SK-N-SH treated with all-trans-retinoic acid at 6 μM for 48 hours (cell line): Measurements from ENCODE around the gene ADAP1.

Source experiments
- ARNTL ChIP-seq: fragments of 450-650 bp; formaldehyde crosslinking; IDR thresholded peaks from 2 replicates; pipeline ENCODE4 v1.5.0; 2020; ENCODE audit warnings: low read depth, mild to moderate bottlenecking, moderate library complexity, borderline replicate concordance
- CSDC2 ChIP-seq: fragments of 250-450 bp; sonication (Bioruptor Pico); IDR thresholded peaks from 2 replicates; pipeline ENCODE4 v1.5.0; 2020; ENCODE audit warnings: mild to moderate bottlenecking, moderate library complexity
- ESRRG ChIP-seq: fragments of 250-450 bp; sonication (Bioruptor Pico); IDR thresholded peaks from 2 replicates; pipeline ENCODE4 v1.6.1; 2021; ENCODE audit warnings: mild to moderate bottlenecking
- ISL1 ChIP-seq: fragments of 250-450 bp; sonication (Bioruptor Pico); IDR thresholded peaks from 2 replicates; pipeline ENCODE4 v2.1.2; 2022; ENCODE audit warnings: mild to moderate bottlenecking, moderate library complexity
- OSR1 ChIP-seq: fragments of 250-450 bp; sonication (Bioruptor Pico); IDR thresholded peaks from 2 replicates; pipeline ENCODE4 v1.8.0; 2022; ENCODE audit warnings: moderate library complexity, mild to moderate bottlenecking, inconsistent platforms
- PATZ1 ChIP-seq: fragments of 250-450 bp; sonication (Bioruptor Pico); IDR thresholded peaks from 2 replicates; pipeline ENCODE4 v1.8.0; 2020; ENCODE audit warnings: mild to moderate bottlenecking, moderate library complexity, borderline replicate concordance
- POU6F1 ChIP-seq: fragments of 250-450 bp; sonication (Bioruptor Pico); IDR thresholded peaks from 2 replicates; pipeline ENCODE4 v1.8.0; 2021; ENCODE audit warnings: low read depth, mild to moderate bottlenecking, moderate library complexity, borderline replicate concordance
- RARB ChIP-seq: fragments of 250-450 bp; sonication (Bioruptor Pico); IDR thresholded peaks from 2 replicates; pipeline ENCODE4 v1.8.0; 2021; ENCODE audit warnings: mild to moderate bottlenecking, moderate library complexity
- ZNF565 ChIP-seq: fragments of 450-650 bp; formaldehyde crosslinking; conservative IDR thresholded peaks from 2 replicates; pipeline ENCODE4 v1.5.0; 2020; ENCODE audit warnings: low read depth, mild to moderate bottlenecking, moderate library complexity
- TF ChIP-seq, protein P1 (sequence below): fragments of 250-450 bp; sonication (Bioruptor Pico); IDR thresholded peaks from 2 replicates; pipeline ENCODE4 v1.5.1; 2020; ENCODE audit warnings: low read depth, mild to moderate bottlenecking, moderate library complexity

- TF ChIP-seq OSR1 (CRISPR knock-in tag): no peak
- no peak for TF ChIP-seq PATZ1
- TF ChIP-seq ARNTL: no peak
- no peak for TF ChIP-seq ISL1
- TF ChIP-seq, protein P1, sequence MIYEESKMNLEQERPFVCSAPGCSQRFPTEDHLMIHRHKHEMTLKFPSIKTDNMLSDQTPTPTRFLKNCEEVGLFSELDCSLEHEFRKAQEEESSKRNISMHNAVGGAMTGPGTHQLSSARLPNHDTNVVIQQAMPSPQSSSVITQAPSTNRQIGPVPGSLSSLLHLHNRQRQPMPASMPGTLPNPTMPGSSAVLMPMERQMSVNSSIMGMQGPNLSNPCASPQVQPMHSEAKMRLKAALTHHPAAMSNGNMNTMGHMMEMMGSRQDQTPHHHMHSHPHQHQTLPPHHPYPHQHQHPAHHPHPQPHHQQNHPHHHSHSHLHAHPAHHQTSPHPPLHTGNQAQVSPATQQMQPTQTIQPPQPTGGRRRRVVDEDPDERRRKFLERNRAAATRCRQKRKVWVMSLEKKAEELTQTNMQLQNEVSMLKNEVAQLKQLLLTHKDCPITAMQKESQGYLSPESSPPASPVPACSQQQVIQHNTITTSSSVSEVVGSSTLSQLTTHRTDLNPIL (CRISPR knock-in tag): no peak
- TF ChIP-seq CSDC2: no peak
- TF ChIP-seq POU6F1 (CRISPR knock-in tag): no peak
- TF ChIP-seq ZNF565 (CRISPR knock-in tag): no peak
- no peak for TF ChIP-seq ESRRG (CRISPR knock-in tag)
- TF ChIP-seq RARB (CRISPR knock-in tag): no peak
Observed at GRCh38 chr7:920351-921070, 34.0 kb downstream of the ADAP1 start.
